Endothelial cell of umbilical vein (primary cell): Measurements from ENCODE around the gene RMC1.

ENCODE experiments used
- CTCF ChIP-seq, 2 donors: IDR thresholded peaks; 1 replicate in 1 of 2; 2 replicates in 1 of 2; pipeline ENCODE4 v1.5.1; 2011; ENCODE audit warnings: low read length in 2 of 2, mild to moderate bottlenecking in 2 of 2, moderate library complexity in 2 of 2, control low read depth in 1 of 2, inconsistent platforms in 1 of 2, low read depth in 1 of 2; ENCODE audit not compliant: insufficient read depth in 1 of 2; ENCODE audit errors: extremely low read depth in 1 of 2
- MAX ChIP-seq: IDR thresholded peaks from 2 replicates; pipeline ENCODE4 v1.6.1; 2011; ENCODE audit not compliant: insufficient read depth, insufficient read length
- POLR2A ChIP-seq: IDR thresholded peaks from 2 replicates; pipeline ENCODE4 v1.6.1; 2012; ENCODE audit warnings: low read depth, mild to moderate bottlenecking, control low read depth, low read length
- POLR2AphosphoS5 ChIP-seq: IDR thresholded peaks from 2 replicates; pipeline ENCODE4 v1.6.1; 2012; ENCODE audit warnings: low read depth, mild to moderate bottlenecking, control low read depth, low read length, moderate library complexity; ENCODE audit not compliant: insufficient read depth

- no peak for TF ChIP-seq POLR2A
- TF ChIP-seq CTCF (IDR thresholded peaks at IDR 0.05; ENCODE audit: extremely low read depth in 1 of 2, insufficient read depth in 1 of 2, low read depth in 1 of 2, low read length in 2 of 2) = no peak
- no peak for TF ChIP-seq POLR2AphosphoS5
- TF ChIP-seq MAX = no peak
These were observed 46.5 kb upstream of the RMC1 start for GRCh38 chr18:23456835-23457234.
